MM.1S (cell line): Measurements from ENCODE around the gene RITA1.

Experiments used
- DNase-seq: peaks from one replicate; pipeline ENCODE4 v3.0.0-alpha.2; 2015
- H2AFZ ChIP-seq: fragments of 300-600 bp; sonication (generic); 2 replicates; pipeline ENCODE4 v1.6.0; 2016; ENCODE audit warnings: antibody characterized with exemption, low read length
- H3F3A ChIP-seq: fragments of 300-600 bp; sonication (generic); 2 replicates; pipeline ENCODE4 v1.6.1; 2016; ENCODE audit warnings: mild to moderate bottlenecking, antibody characterized with exemption, low read length, moderate library complexity, mixed read lengths; ENCODE audit not compliant: insufficient read depth
- H3K27ac ChIP-seq: fragments of 300-600 bp; sonication (generic); 2 replicates; pipeline ENCODE4 v1.5.1; 2016; ENCODE audit warnings: mild to moderate bottlenecking, low read length
- H3K27me3 ChIP-seq: fragments of 300-600 bp; sonication (generic); replicated peaks from 2 replicates; pipeline ENCODE4 v1.6.0; 2016; ENCODE audit warnings: low read length; ENCODE audit not compliant: insufficient read depth
- H3K36me3 ChIP-seq: fragments of 300-600 bp; sonication (generic); replicated peaks from 2 replicates; pipeline ENCODE4 v1.6.1; 2016; ENCODE audit warnings: mild to moderate bottlenecking, low read length, mixed read lengths; ENCODE audit not compliant: insufficient read depth
- H3K4me1 ChIP-seq: fragments of 300-600 bp; sonication (generic); 2 replicates; pipeline ENCODE4 v1.6.1; 2016; ENCODE audit warnings: low read length, mixed read lengths
- H3K4me2 ChIP-seq: fragments of 300-600 bp; sonication (generic); 2 replicates; pipeline ENCODE4 v1.6.0; 2016; ENCODE audit warnings: low read depth, low read length
- H3K4me3 ChIP-seq: fragments of 300-600 bp; sonication (generic); 2 replicates; pipeline ENCODE4 v1.5.1; 2016; ENCODE audit warnings: low read length, mixed read lengths
- H3K79me2 ChIP-seq: fragments of 300-600 bp; sonication (generic); 2 replicates; pipeline ENCODE4 v1.6.1; 2016; ENCODE audit warnings: mixed run types, low read length, mixed read lengths
- H3K9ac ChIP-seq: fragments of 300-600 bp; sonication (generic); 2 replicates; pipeline ENCODE4 v1.6.1; 2016; ENCODE audit warnings: low read length, mixed read lengths
- H3K9me2 ChIP-seq: fragments of 300-600 bp; sonication (generic); replicated peaks from 2 replicates; pipeline ENCODE4 v1.6.1; 2016; ENCODE audit warnings: mild to moderate bottlenecking, low read length, mixed read lengths; ENCODE audit not compliant: insufficient read depth
- H3K9me3 ChIP-seq: fragments of 300-600 bp; sonication (generic); replicated peaks from 2 replicates; pipeline ENCODE4 v1.6.1; 2016; ENCODE audit warnings: mild to moderate bottlenecking, low read length, mixed read lengths; ENCODE audit not compliant: insufficient read depth
- H4K20me1 ChIP-seq: fragments of 300-600 bp; sonication (generic); 2 replicates; pipeline ENCODE4 v1.6.1; 2016; ENCODE audit warnings: mild to moderate bottlenecking, low read length, moderate library complexity, mixed read lengths; ENCODE audit not compliant: insufficient read depth
- EZH2 ChIP-seq: fragments of 300-600 bp; sonication (generic); optimal IDR thresholded peaks from 2 replicates; pipeline ENCODE3; 2017; ENCODE audit warnings: low read depth, mild to moderate bottlenecking, antibody characterized with exemption, low read length, mixed read lengths
- EZH2phosphoT487 ChIP-seq: fragments of 300-600 bp; sonication (generic); IDR thresholded peaks from 2 replicates; pipeline ENCODE4 v1.6.1; 2018; ENCODE audit warnings: antibody characterized with exemption, low read length
- TF ChIP-seq, protein P1 (sequence below): fragments of 300-600 bp; sonication (generic); IDR thresholded peaks from 2 replicates; pipeline ENCODE4 v1.5.1; 2016; ENCODE audit warnings: antibody characterized with exemption, low read length, mixed read lengths

Gene RITA1

DNA sequence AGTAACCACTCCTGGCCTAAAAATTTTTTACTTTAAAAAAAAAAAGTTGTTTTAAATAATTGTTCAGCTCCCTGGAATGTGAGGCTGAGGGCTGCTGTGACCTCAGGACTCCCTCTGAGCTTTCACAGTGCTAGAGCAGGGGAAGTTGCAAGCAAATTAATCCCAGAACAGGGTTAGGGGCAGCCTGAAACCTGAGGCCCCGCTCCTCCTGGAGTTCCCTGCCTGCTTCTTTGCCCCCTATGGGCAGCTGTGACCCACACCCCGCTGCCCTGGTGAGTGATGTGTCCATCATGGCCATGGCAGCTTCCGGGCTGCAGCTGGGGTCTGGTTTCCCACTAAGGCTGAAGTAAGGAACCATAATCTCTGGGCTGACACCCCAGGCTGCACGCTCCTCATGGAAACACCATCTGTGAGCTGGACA, 9.5 kb downstream of the RITA1 start:
- no peak overlapping the region for H3K4me3 ChIP-seq
- no peaks in the 10 kb centered on the region for H4K20me1 ChIP-seq
- H3K79me2 ChIP-seq = no peaks in the 10 kb centered on the region
- no peaks in the 10 kb centered on the region for H3K4me1 ChIP-seq
- H3K9ac ChIP-seq = no peak overlapping the region
- DNase-seq = no peak
- H3K27me3 ChIP-seq = no peaks in the 10 kb centered on the region
- no peaks in the 10 kb centered on the region for H3K9me2 ChIP-seq
- H2AFZ ChIP-seq = no peak overlapping the region
- H3K4me2 ChIP-seq = no peak overlapping the region
- no peak for TF ChIP-seq EZH2phosphoT487
- TF ChIP-seq EZH2 = no peak
- TF ChIP-seq, protein P1, sequence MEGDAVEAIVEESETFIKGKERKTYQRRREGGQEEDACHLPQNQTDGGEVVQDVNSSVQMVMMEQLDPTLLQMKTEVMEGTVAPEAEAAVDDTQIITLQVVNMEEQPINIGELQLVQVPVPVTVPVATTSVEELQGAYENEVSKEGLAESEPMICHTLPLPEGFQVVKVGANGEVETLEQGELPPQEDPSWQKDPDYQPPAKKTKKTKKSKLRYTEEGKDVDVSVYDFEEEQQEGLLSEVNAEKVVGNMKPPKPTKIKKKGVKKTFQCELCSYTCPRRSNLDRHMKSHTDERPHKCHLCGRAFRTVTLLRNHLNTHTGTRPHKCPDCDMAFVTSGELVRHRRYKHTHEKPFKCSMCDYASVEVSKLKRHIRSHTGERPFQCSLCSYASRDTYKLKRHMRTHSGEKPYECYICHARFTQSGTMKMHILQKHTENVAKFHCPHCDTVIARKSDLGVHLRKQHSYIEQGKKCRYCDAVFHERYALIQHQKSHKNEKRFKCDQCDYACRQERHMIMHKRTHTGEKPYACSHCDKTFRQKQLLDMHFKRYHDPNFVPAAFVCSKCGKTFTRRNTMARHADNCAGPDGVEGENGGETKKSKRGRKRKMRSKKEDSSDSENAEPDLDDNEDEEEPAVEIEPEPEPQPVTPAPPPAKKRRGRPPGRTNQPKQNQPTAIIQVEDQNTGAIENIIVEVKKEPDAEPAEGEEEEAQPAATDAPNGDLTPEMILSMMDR = no peak
- H3K9me3 ChIP-seq = no peaks in the 10 kb centered on the region
- no peaks in the 10 kb centered on the region for H3F3A ChIP-seq
- no peaks in the 10 kb centered on the region for H3K36me3 ChIP-seq
- H3K27ac ChIP-seq = no peak overlapping the region

DNA sequence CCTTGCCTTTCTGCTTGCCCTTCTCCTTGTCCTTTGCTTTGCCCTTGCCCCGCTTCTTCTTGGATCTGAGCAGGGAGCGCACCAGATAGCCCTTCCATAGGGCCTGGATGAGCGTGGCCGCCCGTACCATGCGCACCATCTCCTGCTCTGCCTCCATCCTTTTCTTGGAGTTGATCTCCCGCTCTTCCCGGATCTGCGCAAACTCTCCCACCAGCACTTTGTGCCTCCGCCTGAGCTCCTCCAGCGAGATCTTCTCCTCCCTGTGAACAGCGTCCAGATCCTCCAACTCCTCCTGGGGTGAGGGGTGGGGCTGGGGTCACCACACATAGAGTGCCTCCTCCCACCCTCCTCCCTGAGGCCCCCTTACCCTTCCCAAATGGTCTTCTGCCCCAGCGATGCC, 10.1 kb downstream of the RITA1 start:
- Histone ChIP-seq H4K20me1 (no peaks in the 10 kb centered on the region), H3K79me2 (no peaks in the 10 kb centered on the region), H3K27ac (no peak overlapping the region), H3K4me3 (no peak overlapping the region), H2AFZ (no peak overlapping the region), H3K27me3 (no peaks in the 10 kb centered on the region), H3K4me1 (no peaks in the 10 kb centered on the region), H3K4me2 (no peak overlapping the region), H3K9me3 (no peaks in the 10 kb centered on the region), H3K9me2 (no peaks in the 10 kb centered on the region), H3K36me3 (no peaks in the 10 kb centered on the region), H3F3A (no peaks in the 10 kb centered on the region), H3K9ac (no peak overlapping the region)
- DNase-seq = no peak
- TF ChIP-seq EZH2 = no peak
- TF ChIP-seq EZH2phosphoT487 = no peak
- TF ChIP-seq, protein P1 = no peak

DNA sequence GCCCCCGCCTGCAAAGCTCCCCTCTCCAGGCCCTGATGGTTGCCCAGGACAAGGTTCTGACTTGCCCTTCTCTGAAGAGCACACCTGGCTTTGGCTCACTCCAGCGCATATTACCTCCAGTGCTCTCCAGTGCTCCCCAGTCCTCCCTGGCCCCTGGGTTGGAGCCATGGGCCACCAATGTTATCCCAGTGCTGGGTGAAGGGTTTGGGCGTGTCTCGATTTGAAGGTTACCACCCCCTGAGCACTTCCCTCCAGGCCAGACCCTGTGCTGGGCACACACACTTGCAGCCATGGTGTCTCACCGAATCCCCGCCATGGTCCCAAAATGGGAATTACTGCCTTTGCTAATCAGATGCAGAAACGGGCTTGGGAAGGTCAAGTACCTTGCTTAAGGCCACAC, 11.1 kb downstream of the RITA1 start:
- Histone ChIP-seq H3K9me2 (no peaks in the 10 kb centered on the region), H3K27me3 (no peaks in the 10 kb centered on the region), H3K79me2 (no peaks in the 10 kb centered on the region), H2AFZ (no peak overlapping the region), H3K9ac (no peak overlapping the region), H3F3A (no peaks in the 10 kb centered on the region), H3K4me1 (no peaks in the 10 kb centered on the region), H3K9me3 (no peaks in the 10 kb centered on the region), H3K36me3 (no peaks in the 10 kb centered on the region), H3K4me2 (no peak overlapping the region), H4K20me1 (no peaks in the 10 kb centered on the region), H3K4me3 (no peak overlapping the region), H3K27ac (no peak overlapping the region)
- TF ChIP-seq EZH2phosphoT487 = no peak
- TF ChIP-seq EZH2 = no peak
- TF ChIP-seq, protein P1 = no peak
- DNase-seq = no peak
